PC-9 (cell line): Measurements from ENCODE around the gene RUNX2. TPM values are rescaled to one million over a fixed set of nuclear protein-coding genes. Genes with fewer than 3 reads are reported as not detected.

Source experiments
- BruUV-seq: library from RNA; stranded (reverse); fragments of 400-500 nt; replicated peaks from 2 replicates; lab custom pipeline; 2021; lab: Mats Ljungman, UMichigan
- CTCF ChIA-PET: fragments of 300-600 bp; sonication (Branson Sonifier 250); formaldehyde crosslinking; loops from one replicate; lab custom pipeline; 2022; ENCODE audit warnings: antibody characterized with exemption; lab: Charles Lee
- POLR2A ChIA-PET: fragments of 300-600 bp; sonication (Branson Sonifier 250); formaldehyde crosslinking; loops from one replicate; lab custom pipeline; 2022; ENCODE audit warnings: antibody characterized with exemption; ENCODE audit not compliant: unreplicated experiment; lab: Charles Lee
- DNase-seq, 2 experiments: peaks; one replicate each; pipeline versions ENCODE4 v3.0.0 to v3.0.0-alpha.2; 2015 to 2022; ENCODE audit warnings: mixed read lengths in 1 of 2
- H2AFZ ChIP-seq: fragments of 200-600 bp; sonication (generic); 2 replicates; pipeline ENCODE4 v1.8.1; 2017; ENCODE audit warnings: antibody characterized with exemption
- H3F3A ChIP-seq: fragments of 200-600 bp; sonication (generic); 2 replicates; pipeline ENCODE4 v1.8.1; 2017; ENCODE audit warnings: antibody characterized with exemption, mild to moderate bottlenecking, low read depth; ENCODE audit not compliant: insufficient read depth
- H3K27ac ChIP-seq: fragments of 200-600 bp; sonication (generic); 2 replicates; pipeline ENCODE4 v1.6.1; 2016; ENCODE audit warnings: mixed run types
- H3K27me3 ChIP-seq: fragments of 200-600 bp; sonication (generic); 2 replicates; pipeline ENCODE4 v1.6.1; 2016; ENCODE audit warnings: low read depth, mixed run types; ENCODE audit not compliant: insufficient read depth
- H3K36me3 ChIP-seq: fragments of 200-600 bp; sonication (generic); 2 replicates; pipeline ENCODE4 v1.6.1; 2016; ENCODE audit warnings: low read depth, mixed run types
- H3K4me1 ChIP-seq: fragments of 200-600 bp; sonication (generic); replicated peaks from 2 replicates; pipeline ENCODE4 v1.6.1; 2016; ENCODE audit warnings: mixed run types; ENCODE audit not compliant: insufficient read depth
- H3K4me2 ChIP-seq: fragments of 200-600 bp; sonication (generic); 2 replicates; pipeline ENCODE4 v1.6.1; 2017; ENCODE audit warnings: mixed run types
- H3K4me3 ChIP-seq: fragments of 200-600 bp; sonication (generic); 2 replicates; pipeline ENCODE4 v1.6.1; 2016; ENCODE audit warnings: mixed run types
- H3K79me2 ChIP-seq: fragments of 200-600 bp; sonication (generic); 2 replicates; pipeline ENCODE4 v1.6.1; 2017; ENCODE audit warnings: low read depth, mixed run types
- H3K9me2 ChIP-seq: fragments of 200-600 bp; sonication (generic); 2 replicates; pipeline ENCODE4 v1.8.1; 2017; ENCODE audit warnings: mild to moderate bottlenecking; ENCODE audit not compliant: insufficient read depth
- H3K9me3 ChIP-seq: fragments of 200-600 bp; sonication (generic); 2 replicates; pipeline ENCODE4 v1.8.1; 2016; ENCODE audit warnings: low read depth; ENCODE audit not compliant: insufficient read depth
- H4K20me1 ChIP-seq: fragments of 200-600 bp; sonication (generic); 2 replicates; pipeline ENCODE4 v1.8.1; 2017; ENCODE audit not compliant: insufficient read depth
- CTCF ChIP-seq: fragments of 200-600 bp; sonication (generic); conservative IDR thresholded peaks from 2 replicates; pipeline ENCODE4 v1.6.1; 2017; ENCODE audit warnings: mixed run types, antibody characterized with exemption, mild to moderate bottlenecking, moderate library complexity
- EZH2 ChIP-seq: fragments of 200-600 bp; sonication (generic); IDR thresholded peaks from 2 replicates; pipeline ENCODE4 v1.8.0; 2017; ENCODE audit warnings: antibody characterized with exemption, low read depth
- intact Hi-C: fragments of 100-400 bp; cut with micrococcal nuclease; formaldehyde crosslinking; loops from one replicate; pipeline ENCODE4 v1.10.0; 2022; ENCODE audit not compliant: unreplicated experiment
- total RNA-seq: library from RNA; stranded (reverse); gene quantifications from 2 replicates; pipeline ENCODE4 v1.2.3, GENCODE V29; 2021

Gene RUNX2
- total RNA-seq, 1 experiment from 2014 or later: 12.5 TPM

GRCh38 chr6:45483021-45483420 is 154.9 kb downstream of the RUNX2 start:
- CTCF ChIA-PET: no interaction called here
- H2AFZ ChIP-seq: no peak overlapping the region
- intact Hi-C loops: no loop called here
- no peak overlapping the region for H3K4me3 ChIP-seq
- H3K9me3 ChIP-seq: no peaks in the 10 kb centered on the region
- POLR2A ChIA-PET: no interaction called here
- no TSS peak for BruUV-seq
- DNase-seq: no peak
- no peak overlapping the region for H3K4me2 ChIP-seq
- no peaks in the 10 kb centered on the region for H3K79me2 ChIP-seq
- H3K4me1 ChIP-seq: peaks cover 17% of the 10 kb centered on the region
- no peaks in the 10 kb centered on the region for H3K27me3 ChIP-seq
- H4K20me1 ChIP-seq: no peaks in the 10 kb centered on the region
- 0 out of 2 replicates have a peak, but pooled peaks cover 3% of the 10 kb centered on the region for H3K9me2 ChIP-seq
- no peak for TF ChIP-seq EZH2
- no peak for TF ChIP-seq CTCF
- H3K36me3 ChIP-seq: peaks cover 4% of the 10 kb centered on the region; the same call in 1 of the 2 replicates
- H3K27ac ChIP-seq: no peak overlapping the region
- H3F3A ChIP-seq: peaks cover 11% of the 10 kb centered on the region; the same call in 1 of the 2 replicates

GRCh38 chr6:45483501-45483900 is 155.4 kb downstream of the RUNX2 start:
- ChIA-PET CTCF (no interaction called here), POLR2A (no interaction called here)
- Histone ChIP-seq H3K79me2 (no peaks in the 10 kb centered on the region), H3K9me3 (no peaks in the 10 kb centered on the region), H2AFZ (no peak overlapping the region), H3F3A (0 out of 2 replicates have a peak, but pooled peaks cover 6% of the 10 kb centered on the region), H3K4me1 (peaks cover 12% of the 10 kb centered on the region), H3K9me2 (0 out of 2 replicates have a peak, but pooled peaks cover 3% of the 10 kb centered on the region), H3K4me3 (no peak overlapping the region), H3K36me3 (peaks cover 4% of the 10 kb centered on the region; the same call in 1 of the 2 replicates), H3K4me2 (no peak overlapping the region), H3K27me3 (no peaks in the 10 kb centered on the region), H4K20me1 (no peaks in the 10 kb centered on the region), H3K27ac (no peak overlapping the region)
- TF ChIP-seq CTCF: no peak
- intact Hi-C loops: no loop called here
- no TSS peak for BruUV-seq
- DNase-seq: no peak

GRCh38 chr6:45486736-45487135 is 158.6 kb downstream of the RUNX2 start:
- no TSS peak for BruUV-seq
- DNase-seq: no peak
- Histone ChIP-seq H2AFZ (no peak overlapping the region), H3K4me1 (no peaks in the 10 kb centered on the region), H3F3A (no peaks in the 10 kb centered on the region), H3K27ac (no peak overlapping the region), H3K9me2 (0 out of 2 replicates have a peak, but pooled peaks cover 3% of the 10 kb centered on the region), H3K4me2 (no peak overlapping the region), H3K36me3 (no peaks in the 10 kb centered on the region), H3K4me3 (no peak overlapping the region), H3K27me3 (no peaks in the 10 kb centered on the region), H3K79me2 (no peaks in the 10 kb centered on the region), H3K9me3 (no peaks in the 10 kb centered on the region), H4K20me1 (no peaks in the 10 kb centered on the region)
- intact Hi-C loops: no loop called here
- no peak for TF ChIP-seq CTCF
- no peak for TF ChIP-seq EZH2
- ChIA-PET CTCF (no interaction called here), POLR2A (no interaction called here)
